Body of pancreas (tissue), 4 donors: ENCODE data around the gene URB1. TPM values are rescaled to one million over a fixed set of nuclear protein-coding genes. Genes with fewer than 3 reads are reported as not detected.

Experiments used
- ATAC-seq: fragments of 150-250 bp; one replicate; pipeline ENCODE4 v1.9.1; 2016
- DNase-seq, 4 donors: peaks; one replicate each; pipeline ENCODE4 v3.0.0-alpha.2; 2019
- H3K27ac ChIP-seq, 4 donors: fragments of 200-600 bp; sonication (generic); 1 replicate in 3 of 4; 2 replicates in 1 of 4; pipeline versions ENCODE4 v1.5.1 to v1.6.1; 2016 to 2019; ENCODE audit warnings: mild to moderate bottlenecking in 1 of 4, mixed read lengths in 1 of 4, moderate library complexity in 1 of 4
- H3K27me3 ChIP-seq, 2 donors: fragments of 200-600 bp; sonication (generic); one replicate each; pipeline ENCODE4 v1.6.0; 2016; ENCODE audit warnings: mild to moderate bottlenecking in 1 of 2
- H3K36me3 ChIP-seq, 2 donors: fragments of 200-600 bp; sonication (generic); replicated peaks in 1 of 2; 2 replicates each; pipeline ENCODE4 v1.5.1; 2016; ENCODE audit warnings: low read depth in 2 of 2; ENCODE audit not compliant: insufficient read depth in 1 of 2
- H3K4me1 ChIP-seq: fragments of 200-600 bp; sonication (generic); one replicate; pipeline ENCODE4 v1.6.0; 2016
- H3K4me3 ChIP-seq, 2 donors: fragments of 200-600 bp; sonication (generic); 1 replicate in 1 of 2; 2 replicates in 1 of 2; pipeline ENCODE4 v1.5.1; 2016 to 2019
- H3K9me3 ChIP-seq, 3 donors: fragments of 200-600 bp; sonication (generic); 1 replicate in 2 of 3; 2 replicates in 1 of 3; pipeline ENCODE4 v1.5.1; 2016
- CTCF ChIP-seq, 7 experiments: fragments of 450-650 bp in 4 of 7; fragments of 200-600 bp in 3 of 7; sonication (generic) in 3 of 7; IDR thresholded peaks; one replicate each; pipeline ENCODE4 v1.5.1; 2016 to 2019; ENCODE audit warnings: antibody characterized with exemption in 7 of 7
- POLR2A ChIP-seq, 3 donors: fragments of 450-650 bp; IDR thresholded peaks; one replicate each; pipeline ENCODE4 v1.6.1; 2016; ENCODE audit warnings: antibody characterized with exemption in 3 of 3, mild to moderate bottlenecking in 2 of 3
- WGBS, 2 donors: methylation state at CpG; one replicate each; pipeline ENCODE4 v1.1.5; 2017; 5-methylcytosine and 5-hydroxymethylcytosine counted together
- intact Hi-C: fragments of 100-400 bp; cut with DNase I; formaldehyde crosslinking; loops from one replicate; pipeline ENCODE4 v1.15.1; 2023
- total RNA-seq, 2 donors: library from RNA; depleted of rRNA; stranded (reverse); fragments of >200 nt; gene quantifications; one replicate each; pipeline ENCODE4 v1.1.0, GENCODE V29; 2016

Gene URB1
- total RNA-seq, 2 donors from 2014 or later: 10.1 to 11.2 TPM

- Histone ChIP-seq H3K36me3 (no peaks in the 10 kb centered on the region), H3K4me1 (peaks cover 46% of the 10 kb centered on the region), H3K4me3 (no peak overlapping the region), H3K9me3 (no peaks in the 10 kb centered on the region), H3K27ac (peak overlapping the region; percentile 84 to 94 (median 88)), H3K27me3 (no peaks in the 10 kb centered on the region)
- TF ChIP-seq CTCF (IDR thresholded peaks at IDR 0.05) (no peak), POLR2A (IDR thresholded peaks at IDR 0.05) (no peak)
- WGBS, 2 donors: 48 to 54% methylated on average over 7 of the region's 7 CpGs
- peak in 2 of 4 donors; percentile 25 to 36 for DNase-seq
- no peak for ATAC-seq
- intact Hi-C loops: no loop called here
Observed at GRCh38 chr21:32413697-32414578, 21.1 kb upstream of the URB1 start.

GRCh38 chr21:32413015-32413504, 20.2 kb upstream of the URB1 start:
- WGBS, 2 donors: 33 to 43% methylated on average over 27 to 32 of the region's 32 CpGs
- DNase-seq: peak; percentile 29 to 48 (median 37)
- Histone ChIP-seq H3K36me3 (no peaks in the 10 kb centered on the region), H3K4me1 (peaks cover 46% of the 10 kb centered on the region), H3K27me3 (no peaks in the 10 kb centered on the region), H3K27ac (peak overlapping the region; percentile 84 to 94 (median 88)), H3K4me3 (peak overlapping the region; percentile 45 to 72), H3K9me3 (no peaks in the 10 kb centered on the region)
- TF ChIP-seq CTCF (IDR thresholded peaks at IDR 0.05) (no peak), POLR2A (IDR thresholded peaks at IDR 0.05) (peak in 1 of 3 donors; percentile 32)
- intact Hi-C loops: no loop called here
- peak; percentile 2 for ATAC-seq

- peak; percentile 74 for ATAC-seq
- TF ChIP-seq CTCF (IDR thresholded peaks at IDR 0.05) (peak in 3 of 7 experiments; percentile 15 to 56 (median 53)), POLR2A (IDR thresholded peaks at IDR 0.05) (peak in 2 of 3 donors; percentile 9 to 60)
- Histone ChIP-seq H3K4me1 (peaks cover 46% of the 10 kb centered on the region), H3K36me3 (no peaks in the 10 kb centered on the region), H3K9me3 (no peaks in the 10 kb centered on the region), H3K4me3 (peak within 1 kb of the TSS; percentile 45 to 72), H3K27ac (peak within 1 kb of the TSS; percentile 84 to 94 (median 88)), H3K27me3 (no peaks in the 10 kb centered on the region)
- 0% methylated on average over 71 of the region's 104 CpGs; no CpG with 5 or more reads in 1 of the 2 donors for WGBS, 2 donors
- intact Hi-C loops: no loop called here
- DNase-seq: peak; percentile 65 to 74 (median 70)
Observed at GRCh38 chr21:32412162-32413014, 19.6 kb upstream of the URB1 start, which contains the start of gene EVA1C. Gene EVA1C, plus strand, starts transcription at chr21:32412706. Its CDS starts 148 bp downstream, at chr21:32412854.

- Histone ChIP-seq H3K27me3 (no peaks in the 10 kb centered on the region), H3K4me3 (peak overlapping the region; percentile 45 to 72), H3K9me3 (no peaks in the 10 kb centered on the region), H3K36me3 (no peaks in the 10 kb centered on the region), H3K4me1 (peaks cover 46% of the 10 kb centered on the region), H3K27ac (peak overlapping the region; percentile 84 to 94 (median 88))
- 2 to 3% methylated on average over 24 to 63 of the region's 63 CpGs for WGBS, 2 donors
- intact Hi-C loops: no loop called here
- TF ChIP-seq CTCF (IDR thresholded peaks at IDR 0.05) (no peak), POLR2A (IDR thresholded peaks at IDR 0.05) (peak; percentile 75 to 90 (median 89))
- ATAC-seq: peak; percentile 85
- DNase-seq: peak; percentile 90 to 93 (median 92)
Observed at GRCh38 chr21:32411350-32412161, 18.7 kb upstream of the URB1 start.
